CD8-positive, alpha-beta memory T cell (primary cell): ENCODE data around the gene CACNA1E. TPM values are rescaled to one million over a fixed set of nuclear protein-coding genes. Genes with fewer than 3 reads are reported as not detected.

ENCODE experiments used
- CTCF ChIA-PET: fragments of 350-600 bp; sonication (Branson Sonifier 250); formaldehyde crosslinking; loops from one replicate; lab custom pipeline; 2021; ENCODE audit warnings: antibody characterized with exemption; lab: Charles Lee
- POLR2A ChIA-PET: fragments of 350-600 bp; sonication (Branson Sonifier 250); formaldehyde crosslinking; loops from one replicate; lab custom pipeline; 2021; ENCODE audit warnings: antibody characterized with exemption; lab: Charles Lee
- DNase-seq, 5 donors: peaks; one replicate each; pipeline versions ENCODE4 v3.0.0 to v3.0.0-alpha.2; 2020 to 2022; ENCODE audit warnings: mixed read lengths in 1 of 5
- H3K27ac ChIP-seq: one replicate; pipeline ENCODE4 v1.7.0; 2013; ENCODE audit warnings: low read depth, mild to moderate bottlenecking, low read length, moderate library complexity
- H3K27me3 ChIP-seq: 2 replicates; pipeline ENCODE4 v1.7.0; 2013; ENCODE audit warnings: low read length, mild to moderate bottlenecking; ENCODE audit not compliant: insufficient read depth, poor library complexity, severe bottlenecking
- H3K36me3 ChIP-seq: 2 replicates; pipeline ENCODE4 v1.7.0; 2013; ENCODE audit warnings: mild to moderate bottlenecking, low read length, moderate library complexity; ENCODE audit not compliant: insufficient read depth
- H3K4me1 ChIP-seq: 2 replicates; pipeline ENCODE4 v1.7.0; 2013; ENCODE audit warnings: mild to moderate bottlenecking, low read length, moderate library complexity; ENCODE audit not compliant: insufficient read depth
- H3K4me3 ChIP-seq: 2 replicates; pipeline ENCODE4 v1.7.0; 2013; ENCODE audit warnings: mild to moderate bottlenecking, low read length
- H3K9me3 ChIP-seq: 2 replicates; pipeline ENCODE4 v1.7.0; 2013; ENCODE audit warnings: mild to moderate bottlenecking, low read length
- H3K27ac Mint-ChIP-seq, 8 donors: one replicate each; pipeline ENCODE4 v1.8.0; 2020 to 2021; ENCODE audit warnings: mixed read lengths in 8 of 8, mild to moderate bottlenecking in 6 of 8, inconsistent platforms in 3 of 8, moderate library complexity in 3 of 8
- H3K27me3 Mint-ChIP-seq, 2 donors: one replicate each; pipeline ENCODE4 v1.8.0; 2020 to 2021; ENCODE audit warnings: mixed read lengths in 2 of 2, mild to moderate bottlenecking in 1 of 2, moderate library complexity in 1 of 2
- H3K36me3 Mint-ChIP-seq, 3 donors: one replicate each; pipeline ENCODE4 v1.8.0; 2020 to 2021; ENCODE audit warnings: mixed read lengths in 3 of 3, inconsistent platforms in 1 of 3, mild to moderate bottlenecking in 1 of 3
- H3K4me1 Mint-ChIP-seq, 3 donors: one replicate each; pipeline ENCODE4 v1.8.0; 2020 to 2021; ENCODE audit warnings: mixed read lengths in 3 of 3, inconsistent platforms in 1 of 3, mild to moderate bottlenecking in 1 of 3
- H3K4me3 Mint-ChIP-seq, 7 donors: one replicate each; pipeline ENCODE4 v1.8.0; 2020 to 2021; ENCODE audit warnings: mixed read lengths in 7 of 7, mild to moderate bottlenecking in 6 of 7, moderate library complexity in 4 of 7, inconsistent platforms in 2 of 7
- H3K9me3 Mint-ChIP-seq, 5 donors: one replicate each; pipeline ENCODE4 v1.8.0; 2020 to 2022; ENCODE audit warnings: mixed read lengths in 5 of 5, mild to moderate bottlenecking in 3 of 5, moderate library complexity in 2 of 5, inconsistent platforms in 1 of 5
- polyA plus RNA-seq: library from polyadenylated mRNA; unstranded; fragments of 300-500 nt; fragmentation: Illumina TruSeq; gene quantifications from one replicate; pipeline ENCODE4 v1.2.3, GENCODE V29; 2021
- total RNA-seq, 2 experiments: library from RNA; stranded (reverse); gene quantifications; one replicate each; pipeline ENCODE4 v1.2.3, GENCODE V29; 2021

Gene CACNA1E
- total and polyA plus RNA-seq, 3 experiments from 2014 or later, result not detected

DNA sequence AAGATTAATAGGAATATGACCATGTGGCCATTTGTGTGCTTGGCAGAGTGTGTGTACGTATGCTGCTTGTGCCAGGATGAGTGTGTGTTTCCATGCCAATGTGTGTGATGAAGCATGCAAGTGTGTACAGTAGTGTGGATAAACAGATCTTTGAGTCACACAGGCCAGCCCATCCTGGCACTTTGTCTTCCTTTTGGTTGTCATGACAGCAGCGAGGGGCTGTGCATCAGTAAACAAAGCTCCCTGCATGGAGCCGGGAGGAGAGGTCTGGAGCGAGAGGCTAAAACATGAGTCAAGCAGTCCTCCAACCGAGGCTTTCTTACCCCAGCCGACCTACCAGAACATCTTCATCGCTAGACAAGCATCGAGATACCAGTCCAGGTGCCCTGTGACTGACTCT, 221.2 kb downstream of the CACNA1E start:
- CTCF ChIA-PET, result no interaction called here
- DNase-seq, result no peak
- no peak overlapping the region for H3K27ac Mint-ChIP-seq
- H3K27me3 Mint-ChIP-seq, result peaks cover 6 to 7% of the 10 kb centered on the region in 2 donors
- POLR2A ChIA-PET, result no interaction called here
- H3K36me3 Mint-ChIP-seq, result no peaks in the 10 kb centered on the region
- Histone ChIP-seq H3K27me3 (no peaks in the 10 kb centered on the region), H3K9me3 (no peaks in the 10 kb centered on the region), H3K4me3 (no peak overlapping the region), H3K4me1 (no peaks in the 10 kb centered on the region), H3K36me3 (no peaks in the 10 kb centered on the region), H3K27ac (no peak overlapping the region)
- peaks cover 0 to 2% (median 0%) of the 10 kb centered on the region in 5 donors for H3K9me3 Mint-ChIP-seq
- H3K4me1 Mint-ChIP-seq, result no peaks in the 10 kb centered on the region
- H3K4me3 Mint-ChIP-seq, result no peak overlapping the region

DNA sequence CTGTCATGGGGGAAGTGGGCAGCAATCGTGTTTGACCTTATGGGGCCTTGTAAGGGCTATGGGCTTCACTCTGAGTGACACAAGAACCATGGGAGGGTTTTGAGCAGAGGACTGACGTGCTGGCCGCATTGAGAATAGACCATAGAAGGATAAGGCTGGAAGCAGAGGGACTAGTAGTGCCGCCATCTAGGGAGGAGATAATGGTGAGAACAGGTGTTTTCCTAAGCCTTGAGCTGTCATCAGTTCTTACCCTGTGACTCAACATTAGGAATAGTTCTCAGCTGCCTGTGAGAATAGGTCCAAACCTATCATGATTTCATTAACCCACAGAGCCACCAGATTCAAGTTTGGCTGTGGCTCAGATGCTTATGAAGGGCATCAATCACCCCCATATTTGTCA, 228.5 kb downstream of the CACNA1E start:
- Mint-ChIP-seq H3K27ac (no peak overlapping the region), H3K27me3 (peaks cover 0 to 4% of the 10 kb centered on the region in 2 donors), H3K4me1 (no peaks in the 10 kb centered on the region), H3K9me3 (peaks cover 0 to 3% (median 0%) of the 10 kb centered on the region in 5 donors), H3K36me3 (no peaks in the 10 kb centered on the region), H3K4me3 (no peak overlapping the region)
- H3K27me3 ChIP-seq, result no peaks in the 10 kb centered on the region
- ChIA-PET CTCF (no interaction called here), POLR2A (no interaction called here)
- H3K27ac ChIP-seq, result no peak overlapping the region
- no peaks in the 10 kb centered on the region for H3K36me3 ChIP-seq
- no peaks in the 10 kb centered on the region for H3K9me3 ChIP-seq
- H3K4me3 ChIP-seq, result no peak overlapping the region
- no peak for DNase-seq
- no peaks in the 10 kb centered on the region for H3K4me1 ChIP-seq

DNA sequence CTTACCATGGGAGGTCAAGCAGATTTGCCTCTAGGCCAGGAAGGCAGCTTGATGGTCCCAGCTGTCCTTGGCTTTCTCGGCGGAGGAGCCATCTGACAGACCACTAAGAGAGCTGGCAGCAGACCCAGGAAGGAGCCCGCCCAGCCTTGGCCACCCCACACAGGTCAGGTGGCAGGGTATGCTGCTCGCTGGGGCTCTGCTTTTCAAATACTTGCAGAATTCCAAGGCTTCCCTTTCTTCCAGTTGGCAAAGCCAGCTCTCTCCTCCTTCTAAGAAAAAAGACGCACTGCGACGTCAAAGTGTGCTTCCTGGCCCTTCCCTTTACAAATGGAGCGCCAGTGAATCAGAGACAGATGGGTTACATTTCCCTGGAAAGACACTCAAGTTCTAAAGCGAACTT, 229.4 kb downstream of the CACNA1E start:
- peaks cover 0 to 3% (median 0%) of the 10 kb centered on the region in 5 donors for H3K9me3 Mint-ChIP-seq
- H3K4me3 Mint-ChIP-seq, result no peak overlapping the region
- DNase-seq, result no peak
- no peaks in the 10 kb centered on the region for H3K36me3 Mint-ChIP-seq
- Histone ChIP-seq H3K4me1 (no peaks in the 10 kb centered on the region), H3K27me3 (no peaks in the 10 kb centered on the region), H3K9me3 (no peaks in the 10 kb centered on the region), H3K36me3 (no peaks in the 10 kb centered on the region), H3K4me3 (no peak overlapping the region), H3K27ac (no peak overlapping the region)
- POLR2A ChIA-PET, result no interaction called here
- H3K4me1 Mint-ChIP-seq, result no peaks in the 10 kb centered on the region
- CTCF ChIA-PET, result no interaction called here
- H3K27ac Mint-ChIP-seq, result no peak overlapping the region
- H3K27me3 Mint-ChIP-seq, result peaks cover 0 to 4% of the 10 kb centered on the region in 2 donors

DNA sequence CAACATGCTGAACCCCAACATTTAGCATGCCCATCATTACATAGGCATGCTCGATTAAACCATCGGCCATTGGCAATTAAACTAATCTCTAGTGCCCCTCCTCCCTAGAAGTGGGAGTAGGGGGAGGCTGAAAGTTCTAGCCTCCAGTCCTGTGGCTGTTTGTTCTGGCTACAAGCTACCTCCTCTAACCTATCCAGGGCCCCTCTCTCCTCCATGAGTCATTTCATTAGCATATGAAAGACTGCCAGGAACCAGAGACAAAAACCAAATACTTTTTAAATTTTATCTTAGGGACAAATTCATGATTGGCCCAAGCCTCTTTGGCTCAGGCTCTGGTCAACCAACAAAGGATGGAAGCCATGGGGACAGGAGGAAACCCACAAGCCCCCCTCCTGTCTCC, 231.1 kb downstream of the CACNA1E start:
- H3K4me1 Mint-ChIP-seq, result no peaks in the 10 kb centered on the region
- H3K27me3 Mint-ChIP-seq, result peaks cover 0 to 4% of the 10 kb centered on the region in 2 donors
- peaks cover 0 to 3% (median 0%) of the 10 kb centered on the region in 5 donors for H3K9me3 Mint-ChIP-seq
- Histone ChIP-seq H3K4me3 (no peak overlapping the region), H3K36me3 (no peaks in the 10 kb centered on the region), H3K27ac (no peak overlapping the region), H3K9me3 (no peaks in the 10 kb centered on the region), H3K27me3 (no peaks in the 10 kb centered on the region), H3K4me1 (no peaks in the 10 kb centered on the region)
- H3K36me3 Mint-ChIP-seq, result no peaks in the 10 kb centered on the region
- ChIA-PET CTCF (no interaction called here), POLR2A (no interaction called here)
- no peak for DNase-seq
- no peak overlapping the region for H3K27ac Mint-ChIP-seq
- no peak overlapping the region for H3K4me3 Mint-ChIP-seq

DNA sequence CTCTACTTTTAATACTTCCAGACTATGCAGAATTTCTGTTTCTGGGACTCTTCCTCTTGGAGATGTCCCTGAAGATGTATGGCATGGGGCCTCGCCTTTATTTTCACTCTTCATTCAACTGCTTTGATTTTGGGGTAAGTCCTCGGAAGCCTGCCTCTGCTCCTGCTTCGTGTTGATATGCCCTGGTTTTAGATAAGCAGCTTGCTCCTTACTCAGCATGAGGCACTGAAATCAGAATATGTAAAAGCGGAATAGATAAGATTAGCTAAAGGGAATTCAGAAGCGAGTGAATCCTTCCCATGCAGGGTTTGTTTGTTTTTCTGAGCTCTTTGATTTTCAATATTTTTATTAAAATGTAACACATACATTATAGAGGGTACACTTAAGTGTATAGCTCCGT, 234.7 kb downstream of the CACNA1E start:
- Mint-ChIP-seq H3K4me1 (no peaks in the 10 kb centered on the region), H3K27ac (no peak overlapping the region), H3K4me3 (no peak overlapping the region), H3K9me3 (peaks cover 0 to 3% (median 0%) of the 10 kb centered on the region in 5 donors), H3K36me3 (no peaks in the 10 kb centered on the region), H3K27me3 (no peaks in the 10 kb centered on the region)
- H3K36me3 ChIP-seq, result no peaks in the 10 kb centered on the region
- H3K4me3 ChIP-seq, result no peak overlapping the region
- DNase-seq, result no peak
- no peaks in the 10 kb centered on the region for H3K4me1 ChIP-seq
- H3K9me3 ChIP-seq, result no peaks in the 10 kb centered on the region
- H3K27me3 ChIP-seq, result no peaks in the 10 kb centered on the region
- CTCF ChIA-PET, result interaction anchor here (0.8 to 1.2 kb wide), 2 partner anchors 9 to 12 kb away, joined by 3 read pairs; no protein-coding TSS in a partner anchor
- POLR2A ChIA-PET, result interaction anchor here (0.6 kb wide), 1 partner anchor 23 kb away, joined by 4 read pairs; no protein-coding TSS in a partner anchor
- H3K27ac ChIP-seq, result no peak overlapping the region

DNA sequence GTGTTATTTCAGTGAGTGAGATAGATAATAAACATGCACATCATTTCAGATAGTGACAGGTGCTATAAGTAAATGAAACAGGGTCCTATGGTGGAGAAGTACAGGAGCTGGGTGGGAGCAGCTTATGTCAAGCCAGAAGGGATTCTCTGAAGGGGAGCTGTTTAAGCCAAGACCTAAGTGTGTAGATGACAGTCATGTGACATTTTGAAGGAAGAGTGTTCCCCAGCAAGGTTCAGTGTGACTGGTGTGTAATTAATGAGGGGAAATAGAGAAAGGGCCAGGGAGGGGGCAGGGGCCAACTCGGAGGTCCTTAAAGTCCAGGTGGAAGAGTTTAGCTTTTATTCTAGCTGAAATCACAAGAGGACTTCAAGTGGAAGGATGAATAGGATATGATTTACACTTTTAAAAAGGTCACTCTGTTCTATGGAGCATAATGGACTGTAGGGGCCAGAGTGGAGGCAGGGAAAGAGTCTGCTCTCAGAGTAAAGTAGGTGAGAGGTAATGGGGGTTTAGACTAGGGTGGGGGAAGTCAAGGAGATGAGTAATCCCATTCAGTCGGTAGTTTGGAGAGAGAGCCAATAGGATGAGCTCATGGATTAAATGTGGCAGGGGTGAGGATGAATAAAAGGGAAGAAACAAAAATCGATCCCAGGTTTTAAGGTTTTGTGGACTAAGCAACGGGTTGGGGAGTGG, 243.1 kb downstream of the CACNA1E start:
- CTCF ChIA-PET, result no interaction called here

DNA sequence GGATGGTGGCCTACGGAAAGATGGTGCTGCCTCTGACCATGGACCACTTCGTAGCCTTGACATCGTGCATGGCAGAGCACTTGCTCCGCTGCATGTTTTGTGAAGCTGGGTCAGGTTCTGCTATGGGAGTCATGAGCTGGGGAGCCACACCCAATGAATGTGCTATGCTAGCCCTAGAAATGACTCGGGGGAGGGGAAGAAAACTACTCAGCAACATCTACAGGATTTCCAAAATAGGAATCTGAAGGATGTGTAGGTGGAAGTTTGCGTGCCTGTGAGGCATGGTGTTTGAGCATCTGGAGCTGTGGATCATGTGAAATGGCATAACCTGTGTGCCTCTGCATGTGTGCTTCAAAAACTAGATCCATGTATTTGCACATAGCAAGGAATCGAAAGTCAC, 247.3 kb downstream of the CACNA1E start:
- POLR2A ChIA-PET, result no interaction called here
- H3K27ac ChIP-seq, result no peak overlapping the region
- no peaks in the 10 kb centered on the region for H3K4me1 ChIP-seq
- no peaks in the 10 kb centered on the region for H3K36me3 ChIP-seq
- peaks cover 4 to 5% of the 10 kb centered on the region in 2 donors for H3K27me3 Mint-ChIP-seq
- no peaks in the 10 kb centered on the region for H3K36me3 Mint-ChIP-seq
- no peaks in the 10 kb centered on the region for H3K4me1 Mint-ChIP-seq
- peaks cover 0 to 3% (median 0%) of the 10 kb centered on the region in 5 donors for H3K9me3 Mint-ChIP-seq
- H3K4me3 ChIP-seq, result no peak overlapping the region
- H3K9me3 ChIP-seq, result no peaks in the 10 kb centered on the region
- DNase-seq, result no peak
- H3K27me3 ChIP-seq, result no peaks in the 10 kb centered on the region
- H3K27ac Mint-ChIP-seq, result no peak overlapping the region
- CTCF ChIA-PET, result interaction anchor here (1.5 kb wide), 1 partner anchor 13 kb away, joined by 3 read pairs; no protein-coding TSS in a partner anchor
- no peak overlapping the region for H3K4me3 Mint-ChIP-seq

More for the DNA sequence above, 243.1 kb downstream of the CACNA1E start:
- Histone ChIP-seq H3K4me3 (no peak overlapping the region), H3K36me3 (no peaks in the 10 kb centered on the region), H3K4me1 (no peaks in the 10 kb centered on the region), H3K27me3 (no peaks in the 10 kb centered on the region), H3K27ac (no peak overlapping the region), H3K9me3 (no peaks in the 10 kb centered on the region)
- Mint-ChIP-seq H3K4me1 (no peaks in the 10 kb centered on the region), H3K36me3 (no peaks in the 10 kb centered on the region), H3K9me3 (peaks cover 0 to 3% (median 0%) of the 10 kb centered on the region in 5 donors), H3K27ac (no peak overlapping the region), H3K27me3 (peaks cover 5 to 8% of the 10 kb centered on the region in 2 donors), H3K4me3 (no peak overlapping the region)
- POLR2A ChIA-PET, result no interaction called here
- DNase-seq, result no peak

DNA sequence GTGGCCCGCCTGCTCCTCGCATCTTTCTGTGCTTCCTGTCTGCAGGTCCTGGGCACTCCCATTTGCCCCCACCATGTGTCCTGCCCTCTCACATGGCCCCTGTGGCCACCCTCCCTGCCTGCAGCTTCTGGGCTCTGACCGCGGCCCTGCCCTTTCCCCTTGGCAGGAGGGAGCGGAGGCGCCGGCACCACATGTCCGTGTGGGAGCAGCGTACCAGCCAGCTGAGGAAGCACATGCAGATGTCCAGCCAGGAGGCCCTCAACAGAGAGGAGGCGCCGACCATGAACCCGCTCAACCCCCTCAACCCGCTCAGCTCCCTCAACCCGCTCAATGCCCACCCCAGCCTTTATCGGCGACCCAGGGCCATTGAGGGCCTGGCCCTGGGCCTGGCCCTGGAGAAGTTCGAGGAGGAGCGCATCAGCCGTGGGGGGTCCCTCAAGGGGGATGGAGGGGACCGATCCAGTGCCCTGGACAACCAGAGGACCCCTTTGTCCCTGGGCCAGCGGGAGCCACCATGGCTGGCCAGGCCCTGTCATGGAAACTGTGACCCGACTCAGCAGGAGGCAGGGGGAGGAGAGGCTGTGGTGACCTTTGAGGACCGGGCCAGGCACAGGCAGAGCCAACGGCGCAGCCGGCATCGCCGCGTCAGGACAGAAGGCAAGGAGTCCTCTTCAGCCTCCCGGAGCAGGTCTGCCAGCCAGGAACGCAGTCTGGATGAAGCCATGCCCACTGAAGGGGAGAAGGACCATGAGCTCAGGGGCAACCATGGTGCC, 249.1 kb downstream of the CACNA1E start:
- ChIA-PET CTCF (no interaction called here), POLR2A (no interaction called here)
- H3K4me1 ChIP-seq, result no peaks in the 10 kb centered on the region
- Mint-ChIP-seq H3K9me3 (peaks cover 0 to under 1% (median 0%) of the 10 kb centered on the region in 5 donors), H3K27me3 (peaks cover 4 to 7% of the 10 kb centered on the region in 2 donors), H3K27ac (no peak overlapping the region), H3K4me3 (no peak overlapping the region), H3K4me1 (no peaks in the 10 kb centered on the region), H3K36me3 (no peaks in the 10 kb centered on the region)
- H3K27ac ChIP-seq, result no peak overlapping the region
- no peak for DNase-seq
- H3K27me3 ChIP-seq, result no peaks in the 10 kb centered on the region
- no peaks in the 10 kb centered on the region for H3K9me3 ChIP-seq
- H3K4me3 ChIP-seq, result no peak overlapping the region
- H3K36me3 ChIP-seq, result no peaks in the 10 kb centered on the region
